HG02943 (cell line): ENCODE results near the gene RENBP.
A peak's percentile ranks its signal among the peaks of the same experiment; 100 is the strongest.

Source experiments
- ATAC-seq: cut with Tn5 transposase; IDR thresholded peaks from one replicate; pipeline ENCODE4 v1.9.1; 2021; ENCODE audit warnings: mild to moderate bottlenecking, low read depth, moderate library complexity; ENCODE audit not compliant: unreplicated experiment

RENBP gene

DNA sequence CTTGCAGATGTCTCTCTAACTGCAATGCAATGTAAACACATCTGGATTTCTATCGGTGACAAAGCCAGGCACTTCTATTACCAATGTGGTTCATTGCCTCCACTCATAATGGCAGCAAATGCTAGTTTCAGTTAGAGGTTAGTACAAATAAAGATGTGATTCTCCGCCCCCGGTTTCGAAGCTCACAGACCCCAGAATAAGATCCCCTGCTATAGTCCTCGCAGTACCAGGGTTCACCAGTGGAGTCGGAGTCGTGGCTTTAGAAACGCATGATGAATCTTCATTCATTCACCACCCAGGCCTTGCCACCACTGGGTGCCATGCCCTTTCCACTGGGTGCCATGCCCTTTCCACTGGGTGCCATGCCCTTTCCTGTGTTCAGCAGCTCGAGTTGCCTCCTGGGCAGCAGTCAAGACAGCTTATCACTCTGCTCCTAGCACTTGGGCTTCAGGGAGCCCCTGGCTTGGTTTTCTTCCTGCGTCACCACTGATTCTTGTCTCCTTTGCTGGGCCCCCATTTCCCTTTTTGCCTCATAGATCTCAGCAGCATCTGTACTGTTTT is 6.1 kb downstream of the RENBP start:
- ATAC-seq: no peak

DNA sequence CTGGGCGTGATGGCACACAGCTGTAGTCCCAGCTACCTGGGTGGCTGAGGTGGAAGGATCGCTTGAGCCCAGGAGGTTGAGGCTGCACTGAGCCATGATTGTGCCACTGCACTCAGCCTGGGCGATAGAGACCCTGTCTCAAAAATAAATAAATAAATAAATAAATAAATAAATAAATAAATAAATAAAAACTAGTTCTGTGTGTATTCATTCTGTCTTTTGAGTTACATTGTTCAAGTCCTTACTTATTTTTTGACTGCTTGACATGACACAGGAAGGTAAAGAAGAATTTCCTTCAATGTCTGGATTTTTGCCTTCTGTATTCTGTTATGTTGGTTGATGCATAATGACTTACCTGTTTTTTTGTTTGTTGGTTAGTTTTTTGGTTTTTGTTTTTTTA is 7.4 kb downstream of the RENBP start:
- ATAC-seq: no peak

DNA sequence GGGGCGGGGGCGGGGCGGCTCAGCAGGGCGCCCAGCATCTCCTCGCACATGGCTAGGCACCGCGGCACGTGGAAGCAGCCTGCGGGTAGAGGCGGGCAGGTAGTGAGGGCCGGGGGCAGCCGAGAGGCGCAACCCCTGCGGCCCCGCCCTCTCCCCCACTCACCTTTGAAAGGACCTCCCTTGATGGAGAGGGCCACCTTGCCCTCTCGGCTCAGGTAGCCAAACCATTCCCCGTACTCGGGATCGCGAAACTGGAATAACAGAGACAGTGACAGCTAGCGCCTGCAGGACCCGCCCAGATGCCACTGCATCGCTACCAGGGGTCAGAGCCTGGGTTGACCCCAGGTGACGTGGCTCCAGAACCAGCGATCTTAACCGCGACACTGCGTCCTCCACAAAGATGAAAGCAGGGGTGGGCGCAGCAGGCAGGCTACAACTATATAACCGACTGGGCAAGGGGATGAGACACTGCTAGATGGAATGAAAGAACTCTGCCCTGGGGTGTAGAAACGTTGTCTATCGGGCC is 9.1 kb downstream of the RENBP start:
- no peak for ATAC-seq

DNA sequence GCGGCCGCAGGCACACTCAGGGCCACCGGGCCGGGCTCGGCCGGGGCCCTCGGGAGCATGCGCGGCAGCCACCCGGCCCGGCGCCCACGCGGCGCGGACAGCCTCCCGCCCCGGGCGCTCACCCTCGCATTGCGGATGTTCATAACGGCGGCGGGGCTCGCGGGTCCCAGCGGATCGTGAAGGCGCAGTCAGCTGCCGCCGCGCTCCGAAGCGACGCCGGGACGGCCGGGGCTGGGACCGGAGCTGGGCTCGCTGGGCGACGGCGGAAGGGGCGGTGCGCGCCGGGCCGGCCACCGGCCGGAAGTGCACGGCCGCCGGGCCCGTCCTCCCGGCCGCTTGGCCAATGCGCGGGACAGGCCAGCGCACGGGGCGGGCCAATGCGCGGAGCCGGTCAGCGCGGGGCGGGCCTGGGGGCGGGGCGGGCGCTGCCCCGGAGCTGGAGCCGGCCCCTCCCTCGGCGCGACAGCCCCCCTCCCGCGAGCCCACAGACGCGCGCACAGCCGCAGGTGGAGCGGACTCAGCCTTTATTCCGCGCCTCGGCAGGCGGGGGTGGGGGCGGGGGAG is 9.6 kb downstream of the RENBP start, which contains the start of gene NAA10:
TSS of gene NAA10 (minus strand) at position 276 of the 564 bp plus-strand sequence. CDS start at position 143, 133 bp downstream.
- peak; percentile 88 for ATAC-seq

DNA sequence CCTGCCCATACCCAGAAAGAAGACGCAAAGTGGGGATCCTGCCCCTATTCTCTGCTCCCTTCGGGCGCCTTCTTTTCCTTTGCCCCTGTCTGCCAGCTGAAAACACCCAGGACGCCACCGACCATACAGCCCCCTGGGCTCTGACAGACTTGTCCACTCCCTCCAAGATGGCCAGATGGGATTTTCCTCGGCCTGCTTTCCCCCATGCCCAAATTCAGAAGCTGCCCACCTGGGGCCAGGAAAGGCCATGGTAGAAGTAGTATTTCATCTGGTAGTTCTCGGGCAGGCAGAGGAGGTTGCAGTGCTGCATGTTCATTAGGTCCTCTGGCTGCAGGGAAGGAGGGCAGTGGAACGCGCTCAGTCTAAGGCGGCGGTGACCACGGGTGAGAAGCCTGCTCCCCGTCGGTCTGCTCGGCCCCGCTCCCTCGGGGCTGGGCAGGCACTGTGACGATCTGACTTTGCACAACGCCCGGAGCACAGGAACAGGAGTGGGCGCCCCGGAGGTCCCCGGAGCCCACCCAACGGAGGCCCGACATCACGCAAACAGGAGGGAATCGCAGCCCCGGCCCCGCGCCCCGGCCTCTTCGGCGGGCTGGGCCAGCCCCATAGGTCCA is 10.2 kb downstream of the RENBP start:
- no peak for ATAC-seq

DNA sequence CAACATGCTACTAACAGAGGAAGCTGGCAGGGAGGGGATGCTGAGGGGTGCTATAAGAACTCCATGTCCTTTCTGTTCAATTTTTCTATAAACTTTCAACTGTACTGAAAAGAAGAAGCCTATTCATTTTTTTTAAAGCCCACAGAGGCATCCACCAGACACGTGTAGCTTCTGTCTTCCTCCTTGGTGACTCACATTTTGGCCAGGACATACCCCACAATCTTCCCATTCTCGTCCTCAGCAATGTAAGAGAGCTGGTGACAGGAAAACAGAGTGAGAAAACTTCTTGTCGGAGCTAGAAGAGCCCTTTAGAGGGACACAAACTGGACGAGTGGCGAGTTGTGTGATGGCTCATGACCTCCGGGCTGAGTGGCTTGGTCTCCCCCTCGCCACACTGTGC is 10.7 kb downstream of the RENBP start:
- ATAC-seq: no peak

DNA sequence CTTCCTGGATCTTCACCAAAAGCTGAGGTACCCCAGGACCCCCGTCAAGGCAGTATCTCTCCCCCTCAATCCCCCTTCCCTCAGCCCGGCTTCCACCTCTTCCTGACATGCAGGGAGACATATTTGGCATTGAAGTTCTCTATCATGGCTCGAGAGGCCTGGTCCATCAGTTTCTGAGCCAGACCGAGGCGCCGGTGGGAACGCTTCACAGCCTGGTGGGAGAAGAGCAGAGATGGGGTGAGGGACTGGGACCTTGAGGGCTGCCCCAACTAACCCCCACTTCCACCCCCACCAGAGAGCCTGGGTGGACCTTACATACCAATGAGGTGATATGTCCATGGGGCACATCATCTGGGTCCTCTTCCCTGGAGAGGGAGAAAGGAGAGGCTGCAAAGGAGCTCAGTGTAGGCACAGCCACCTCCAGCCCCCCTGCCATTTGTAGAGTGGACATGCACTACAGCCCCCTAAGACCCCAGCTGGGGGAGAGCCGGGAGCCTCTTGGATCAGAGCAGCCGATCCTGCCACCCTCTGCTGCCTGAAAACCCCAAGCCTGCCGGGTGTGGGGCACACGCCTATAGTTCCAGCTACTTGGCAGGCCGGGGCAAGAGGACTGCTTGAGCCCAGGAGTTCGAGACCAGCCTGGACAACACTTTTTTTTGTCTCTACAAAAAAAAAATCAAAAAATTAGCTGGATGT is 12.1 kb downstream of the RENBP start:
- no peak for ATAC-seq

DNA sequence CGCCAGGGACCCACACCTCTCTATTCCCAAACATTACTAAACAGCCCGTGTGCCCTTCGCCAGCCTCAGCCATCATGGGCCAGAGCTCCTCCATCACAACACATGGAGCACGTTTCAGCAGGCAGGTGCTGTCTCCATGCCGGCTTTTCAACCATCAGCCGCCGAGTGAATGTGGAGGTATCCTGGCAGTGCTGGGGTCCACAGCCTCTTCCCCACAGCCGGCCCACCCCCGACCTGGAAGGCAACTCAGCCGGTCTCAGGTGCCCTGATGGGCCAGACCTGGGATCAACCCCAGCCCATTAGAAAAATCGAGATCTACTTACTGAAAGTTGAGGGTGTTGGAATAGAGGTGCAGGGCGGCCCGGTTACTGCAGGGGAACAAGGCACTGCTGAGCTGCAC is 12.7 kb downstream of the RENBP start:
- no peak for ATAC-seq

DNA sequence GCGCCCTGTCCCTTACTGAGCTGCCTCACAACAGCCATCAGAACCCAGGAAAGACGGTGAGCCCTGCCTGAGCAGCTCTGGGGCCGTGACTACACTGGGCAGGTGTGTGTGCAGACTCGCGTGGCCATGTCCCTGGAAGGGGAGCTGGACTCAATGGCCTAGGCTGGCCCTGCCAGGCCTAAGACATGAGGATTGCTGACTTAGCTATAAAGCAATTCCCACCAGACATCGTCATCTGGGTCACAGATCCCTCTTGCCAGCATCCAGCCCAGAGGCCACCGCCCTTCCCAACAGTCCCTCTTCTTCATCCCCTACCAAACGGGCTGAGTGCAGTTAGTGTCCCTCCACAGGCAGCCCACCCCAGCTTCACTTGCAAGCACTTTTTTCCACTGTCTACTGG is 13.3 kb downstream of the RENBP start:
- ATAC-seq: no peak

DNA sequence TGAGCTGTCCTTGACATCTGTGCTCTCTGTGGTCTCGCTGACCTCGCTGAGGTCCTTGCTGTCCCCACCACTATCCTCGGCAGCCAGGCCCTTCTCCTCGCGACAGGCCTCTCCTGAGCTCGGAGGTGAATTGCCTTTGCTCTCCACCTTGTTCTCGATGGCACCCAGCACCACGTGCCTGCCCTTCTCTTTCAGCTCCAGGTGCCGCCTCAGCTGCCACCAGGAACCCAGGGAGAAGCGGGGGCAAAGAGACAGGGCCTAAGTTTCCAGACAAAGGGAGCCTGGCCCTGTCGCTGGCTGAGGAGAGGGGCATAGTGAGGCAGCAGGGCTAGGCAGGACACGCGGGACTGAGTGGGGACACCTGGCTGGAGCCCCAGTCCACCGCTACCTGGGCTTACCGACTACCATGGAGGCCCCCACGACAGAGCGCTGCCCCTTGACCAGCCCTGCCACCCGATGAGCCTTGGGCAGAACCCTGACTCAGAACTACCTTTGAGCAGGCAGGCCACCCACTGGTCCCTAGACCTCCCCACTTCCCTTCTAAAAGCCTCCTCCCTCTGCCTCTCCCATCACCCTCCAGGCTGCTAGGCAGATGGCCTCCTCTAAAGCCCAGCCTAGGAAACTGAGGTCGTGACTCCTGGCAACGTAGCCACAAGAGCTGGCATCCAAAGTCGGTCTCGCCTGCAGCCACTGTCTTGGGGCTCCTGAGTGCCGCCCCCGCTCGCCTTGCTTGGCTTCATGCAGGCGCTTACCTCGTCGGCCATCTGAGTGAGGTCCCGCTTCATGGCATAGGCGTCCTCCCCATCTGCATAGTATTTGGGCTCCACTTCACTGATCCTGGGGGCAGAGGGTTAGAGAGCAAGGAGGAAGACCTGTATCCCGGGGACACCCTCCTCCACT is 14.2 kb downstream of the RENBP start:
- ATAC-seq: no peak

DNA sequence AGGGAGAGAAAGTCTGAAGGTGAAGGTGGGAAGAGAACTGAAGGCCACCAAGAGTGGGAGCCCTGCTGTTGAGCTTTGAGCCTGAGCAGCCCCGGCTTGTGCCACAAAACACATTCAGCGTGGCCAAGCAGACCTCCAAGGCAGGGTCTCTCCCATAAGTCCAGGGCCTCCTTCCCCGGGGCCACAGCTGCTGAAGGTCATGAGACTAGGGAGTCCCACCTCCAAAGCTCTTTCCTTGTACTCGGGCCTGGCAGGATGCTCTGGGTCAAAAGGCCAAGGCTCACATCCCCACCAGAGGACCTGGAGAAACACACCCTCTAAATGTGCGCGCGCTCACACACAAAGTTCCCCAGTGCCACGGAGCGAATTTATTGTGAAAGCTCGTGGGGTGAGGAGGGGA is 14.9 kb downstream of the RENBP start:
- no peak for ATAC-seq

DNA sequence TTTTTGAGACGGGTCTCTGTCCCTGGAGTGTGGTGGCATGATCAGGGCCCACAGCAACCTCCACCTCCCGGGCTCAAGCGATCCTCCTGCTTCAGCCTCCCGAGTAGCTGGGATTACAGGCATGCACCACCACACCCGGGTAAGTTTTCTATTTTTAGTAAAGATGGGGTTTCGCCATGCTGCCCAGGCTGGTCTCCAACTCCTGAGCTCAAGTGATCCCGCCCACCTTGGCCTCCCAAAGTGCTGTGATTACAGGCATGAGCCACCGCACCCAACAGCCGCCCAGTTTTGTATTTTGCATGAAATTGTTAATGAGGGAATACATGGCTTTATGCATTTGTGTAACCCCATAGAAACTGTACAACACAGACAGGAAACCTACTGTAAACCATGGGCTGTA is 15.6 kb downstream of the RENBP start:
- ATAC-seq: no peak

DNA sequence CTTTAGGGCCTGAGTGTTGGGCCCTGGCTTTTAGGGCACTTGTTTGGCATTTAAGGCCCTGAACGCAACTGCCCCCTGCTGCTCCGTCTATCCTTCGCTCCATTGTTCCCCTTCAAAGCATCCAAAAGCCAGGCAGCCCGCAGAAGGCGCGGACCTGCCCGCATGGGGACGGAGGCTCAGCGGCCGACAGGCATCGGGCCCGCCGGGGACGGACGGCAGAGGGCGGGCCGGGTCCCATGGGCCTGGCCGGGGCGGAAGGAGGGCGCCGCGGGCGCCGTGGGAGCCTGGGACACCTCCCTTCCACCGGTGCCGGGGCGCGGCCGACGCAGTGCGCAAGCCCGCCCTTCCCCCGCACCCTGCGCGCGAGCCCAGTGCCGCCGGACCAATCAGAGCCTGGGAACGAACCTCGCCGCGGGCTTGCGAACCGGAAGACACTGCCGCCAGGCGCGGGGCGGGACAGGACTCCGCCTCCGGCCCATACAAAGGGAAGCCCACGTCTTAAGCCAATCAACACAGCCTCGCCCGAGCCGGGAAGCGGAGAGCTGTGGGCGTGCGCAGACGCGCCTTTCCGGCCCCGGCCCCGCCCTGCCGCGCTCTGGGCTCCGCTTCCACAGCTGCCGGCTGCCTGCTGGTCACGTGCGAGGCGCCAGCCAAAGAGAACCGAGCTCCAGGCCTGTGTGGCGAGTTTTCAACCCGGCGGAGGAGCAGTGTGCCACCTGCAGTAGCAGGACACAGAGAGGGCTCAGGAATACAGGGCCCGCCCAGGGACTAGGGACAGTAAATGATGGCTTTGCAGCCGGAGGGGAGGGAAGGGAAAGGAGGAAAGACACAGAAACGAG is 16.3 kb downstream of the RENBP start:
- peak; percentile 78 for ATAC-seq

DNA sequence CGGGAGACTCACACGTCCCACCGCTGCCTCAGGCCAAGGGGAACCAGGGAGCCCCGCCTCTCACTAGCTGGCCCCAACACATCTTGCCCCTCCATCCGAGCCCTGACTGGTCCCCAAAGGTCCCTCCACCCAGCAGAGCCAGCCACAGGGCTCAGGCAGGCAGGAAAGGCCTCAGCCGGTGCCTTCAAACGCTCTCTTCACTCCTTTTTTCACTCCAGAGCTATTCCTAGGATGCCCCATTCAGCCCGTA is 16.8 kb downstream of the RENBP start:
- no peak for ATAC-seq

DNA sequence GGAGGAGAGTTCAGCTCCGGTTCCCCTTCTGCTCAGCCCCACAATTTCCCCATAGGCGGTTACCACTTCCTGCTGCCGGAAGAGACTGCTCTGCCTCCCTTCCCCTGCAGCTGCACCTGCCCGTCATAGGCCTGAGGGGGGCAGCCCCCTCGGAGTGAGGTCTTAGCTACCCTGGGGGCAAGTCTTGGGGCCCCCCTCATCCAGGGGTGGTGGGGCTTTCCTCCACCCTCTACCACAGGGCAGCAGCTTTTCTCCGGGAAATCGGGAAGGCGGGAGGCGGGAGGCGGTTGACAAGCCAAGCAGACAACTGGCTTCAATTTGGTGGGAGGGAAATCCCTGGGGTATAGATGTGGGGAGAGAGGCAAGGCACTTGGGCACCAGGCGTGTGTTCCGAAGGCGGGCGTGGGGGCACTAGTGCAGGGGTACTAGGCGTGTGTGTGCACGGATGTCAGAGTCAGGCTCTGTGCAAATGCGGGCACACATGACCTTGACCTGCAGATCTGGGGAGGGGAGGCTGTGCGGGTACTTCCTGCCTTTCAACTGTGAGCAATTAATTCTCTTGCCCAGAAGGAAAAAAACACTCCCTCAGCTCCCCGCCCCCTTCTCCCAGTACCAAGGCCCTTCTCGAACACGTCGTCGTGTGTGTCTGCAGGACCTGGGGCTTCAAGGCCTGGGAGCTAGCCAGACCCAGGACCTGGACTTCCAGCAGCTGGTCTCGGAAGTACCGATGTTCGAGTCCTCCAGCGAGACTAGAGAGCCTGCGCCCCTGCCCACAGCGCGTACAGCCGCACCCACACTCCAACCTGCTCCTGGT is 17.4 kb downstream of the RENBP start:
- ATAC-seq: peak; percentile 36

DNA sequence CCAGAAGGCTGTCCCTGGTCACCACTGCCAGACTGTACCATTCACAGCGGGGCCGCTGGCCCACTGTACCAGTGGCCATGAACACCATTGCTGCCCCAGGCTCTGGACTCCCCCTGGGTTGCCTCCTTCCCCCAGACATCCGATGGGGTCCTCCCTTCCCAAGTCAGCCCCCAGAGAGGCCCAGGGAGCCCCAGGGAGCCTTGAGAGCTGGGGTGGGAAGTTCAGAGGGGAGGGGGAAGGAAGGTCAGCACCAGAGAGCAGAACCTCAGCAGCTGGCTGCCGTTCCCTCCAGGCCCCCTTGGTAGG is 17.9 kb downstream of the RENBP start:
- no peak for ATAC-seq

DNA sequence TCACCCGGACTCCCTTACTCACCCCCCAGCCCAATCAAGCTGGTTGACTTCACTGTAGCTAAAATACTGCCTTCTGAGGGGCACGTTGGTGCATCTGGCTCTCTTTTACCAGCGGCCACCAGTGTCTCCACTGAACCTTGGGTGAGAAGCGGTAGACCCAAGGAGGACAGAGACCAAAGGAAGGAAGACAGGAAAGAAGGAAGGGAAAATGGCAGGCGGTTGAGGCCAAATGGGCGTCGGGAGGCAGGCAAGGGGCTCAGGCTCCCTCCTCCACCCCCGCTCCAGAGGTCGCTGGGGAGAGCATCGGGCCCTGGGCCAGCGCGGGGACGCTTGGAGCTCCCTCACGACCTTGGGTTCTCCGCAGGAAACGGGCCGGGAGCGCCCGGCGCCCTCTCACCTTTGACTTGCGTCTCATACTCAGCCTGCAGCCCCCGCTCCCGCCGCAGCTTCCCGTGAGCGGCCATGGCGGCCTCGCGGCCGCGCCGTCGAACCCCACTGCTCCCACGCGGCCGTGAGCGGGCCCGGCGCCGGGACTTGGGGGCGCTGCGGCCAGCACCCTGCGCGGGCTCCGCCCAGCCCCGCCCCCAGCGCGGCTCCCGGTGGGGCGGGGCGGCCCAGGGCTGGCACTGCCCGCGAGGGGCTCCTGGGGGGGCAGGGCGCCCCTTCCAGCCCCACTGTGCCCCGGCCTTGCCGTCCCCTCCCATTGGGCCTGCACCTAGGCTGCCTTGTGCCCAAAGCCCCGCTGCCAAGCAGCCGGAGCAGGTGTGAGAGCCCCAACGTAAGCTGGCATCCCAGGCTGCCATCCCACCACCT is 18.5 kb downstream of the RENBP start, which contains the start of gene ARHGAP4:
TSS of gene ARHGAP4 (minus strand) at position 526 of the 813 bp plus-strand sequence. CDS start at position 464, 62 bp downstream.
- no peak for ATAC-seq

DNA sequence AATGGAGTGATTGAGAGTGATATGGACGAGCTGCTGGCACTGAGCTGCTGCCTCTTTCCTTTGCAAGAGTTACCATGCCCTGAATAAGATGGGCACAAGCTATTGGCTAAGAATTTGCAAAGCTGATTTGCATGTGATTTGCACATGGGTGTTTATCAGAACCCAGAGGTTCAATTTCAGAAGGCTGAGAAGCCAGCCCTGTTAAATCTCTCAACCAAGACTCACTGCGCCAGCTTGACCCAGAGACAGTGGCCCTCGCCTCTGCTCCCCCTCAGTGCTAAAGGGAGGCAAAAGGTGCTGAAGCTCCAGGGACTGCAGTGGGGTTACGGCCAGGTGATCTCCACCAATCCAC is 19.1 kb downstream of the RENBP start:
- no peak for ATAC-seq
